ENCODE results near the gene POLR3GL. TPM values are rescaled to one million over a fixed set of nuclear protein-coding genes. Genes with fewer than 3 reads are reported as not detected.

The POLR3GL gene
- total and polyA plus RNA-seq, 10 of the 15 experiments (the other 5 are each of a cell fraction or from before 2014, with no cell fraction given) = 12.8 to 47.0 (median 26.6) TPM

DNA sequence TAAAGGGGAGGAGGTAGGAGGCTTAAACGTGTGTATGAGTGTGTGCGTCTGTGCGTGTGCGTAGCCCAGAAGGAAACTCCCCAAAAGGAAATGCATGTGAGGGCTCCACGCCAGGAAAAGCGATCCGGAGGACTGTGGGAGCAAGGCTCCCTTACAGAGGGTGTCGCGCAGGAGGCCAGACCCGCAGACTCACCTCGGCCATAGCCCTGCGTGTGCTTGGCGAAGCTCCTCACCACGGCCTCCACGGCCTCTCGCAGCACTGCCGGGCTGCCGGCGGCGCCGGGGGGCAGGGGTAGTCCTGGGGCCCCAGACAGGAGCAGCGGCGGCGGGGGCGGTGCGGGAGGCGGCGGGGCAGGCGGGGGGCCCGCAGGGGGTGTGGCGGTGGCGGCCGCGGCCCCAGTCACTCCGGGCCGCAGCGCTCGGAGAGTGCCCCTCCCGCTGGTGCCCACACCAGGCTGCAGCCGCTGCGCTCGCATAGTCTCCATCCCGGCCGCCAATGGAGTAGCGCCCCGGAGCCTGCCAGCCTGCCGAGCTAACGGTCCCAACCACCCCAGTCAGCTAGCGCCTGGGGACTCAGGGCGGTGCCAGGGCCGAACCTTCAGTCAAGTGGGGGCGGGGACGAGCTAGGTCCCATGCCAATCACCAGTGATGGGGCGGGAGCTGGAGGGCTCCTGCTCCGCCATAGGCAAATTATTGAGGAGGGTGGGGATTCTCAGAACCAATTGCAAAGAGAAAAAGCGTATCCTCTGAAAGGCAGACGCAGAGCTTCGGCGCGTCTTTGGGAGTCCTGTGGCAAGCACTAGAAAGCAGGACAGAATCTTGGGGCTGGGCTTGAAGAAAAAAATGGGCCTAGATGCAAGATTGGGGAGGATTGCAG is 6.8 kb upstream of the POLR3GL start, which contains the start of gene LIX1L (continued):
- TF ChIP-seq, protein P1, sequence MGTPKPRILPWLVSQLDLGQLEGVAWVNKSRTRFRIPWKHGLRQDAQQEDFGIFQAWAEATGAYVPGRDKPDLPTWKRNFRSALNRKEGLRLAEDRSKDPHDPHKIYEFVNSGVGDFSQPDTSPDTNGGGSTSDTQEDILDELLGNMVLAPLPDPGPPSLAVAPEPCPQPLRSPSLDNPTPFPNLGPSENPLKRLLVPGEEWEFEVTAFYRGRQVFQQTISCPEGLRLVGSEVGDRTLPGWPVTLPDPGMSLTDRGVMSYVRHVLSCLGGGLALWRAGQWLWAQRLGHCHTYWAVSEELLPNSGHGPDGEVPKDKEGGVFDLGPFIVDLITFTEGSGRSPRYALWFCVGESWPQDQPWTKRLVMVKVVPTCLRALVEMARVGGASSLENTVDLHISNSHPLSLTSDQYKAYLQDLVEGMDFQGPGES (IDR thresholded peaks at IDR 0.05) = no peak; the same call in 1 of the 2 replicates
- peak; percentile 86 for TF ChIP-seq POLR2A (IDR thresholded peaks at IDR 0.05; ENCODE audit: low read depth, low read length)
- TF ChIP-seq MLLT1 (IDR thresholded peaks at IDR 0.05) = no peak
- TF ChIP-seq NRF1 (conservative IDR thresholded peaks at IDR 0.05; ENCODE audit: low read depth, low read length) = 0 out of 2 replicates have a peak, but pooled peaks have one; percentile 6
- TF ChIP-seq, protein P2, sequence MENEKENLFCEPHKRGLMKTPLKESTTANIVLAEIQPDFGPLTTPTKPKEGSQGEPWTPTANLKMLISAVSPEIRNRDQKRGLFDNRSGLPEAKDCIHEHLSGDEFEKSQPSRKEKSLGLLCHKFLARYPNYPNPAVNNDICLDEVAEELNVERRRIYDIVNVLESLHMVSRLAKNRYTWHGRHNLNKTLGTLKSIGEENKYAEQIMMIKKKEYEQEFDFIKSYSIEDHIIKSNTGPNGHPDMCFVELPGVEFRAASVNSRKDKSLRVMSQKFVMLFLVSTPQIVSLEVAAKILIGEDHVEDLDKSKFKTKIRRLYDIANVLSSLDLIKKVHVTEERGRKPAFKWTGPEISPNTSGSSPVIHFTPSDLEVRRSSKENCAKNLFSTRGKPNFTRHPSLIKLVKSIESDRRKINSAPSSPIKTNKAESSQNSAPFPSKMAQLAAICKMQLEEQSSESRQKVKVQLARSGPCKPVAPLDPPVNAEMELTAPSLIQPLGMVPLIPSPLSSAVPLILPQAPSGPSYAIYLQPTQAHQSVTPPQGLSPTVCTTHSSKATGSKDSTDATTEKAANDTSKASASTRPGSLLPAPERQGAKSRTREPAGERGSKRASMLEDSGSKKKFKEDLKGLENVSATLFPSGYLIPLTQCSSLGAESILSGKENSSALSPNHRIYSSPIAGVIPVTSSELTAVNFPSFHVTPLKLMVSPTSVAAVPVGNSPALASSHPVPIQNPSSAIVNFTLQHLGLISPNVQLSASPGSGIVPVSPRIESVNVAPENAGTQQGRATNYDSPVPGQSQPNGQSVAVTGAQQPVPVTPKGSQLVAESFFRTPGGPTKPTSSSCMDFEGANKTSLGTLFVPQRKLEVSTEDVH (IDR thresholded peaks at IDR 0.05; ENCODE audit: low read depth, partially characterized antibody) = no peak
- peak; percentile 9 for TF ChIP-seq FOS (IDR thresholded peaks at IDR 0.05; ENCODE audit: borderline replicate concordance, extremely low read depth, insufficient read length)
- no peak for TF ChIP-seq ZNF384 (IDR thresholded peaks at IDR 0.05; ENCODE audit: borderline replicate concordance, low read depth, low read length)
- TF ChIP-seq, protein P3, sequence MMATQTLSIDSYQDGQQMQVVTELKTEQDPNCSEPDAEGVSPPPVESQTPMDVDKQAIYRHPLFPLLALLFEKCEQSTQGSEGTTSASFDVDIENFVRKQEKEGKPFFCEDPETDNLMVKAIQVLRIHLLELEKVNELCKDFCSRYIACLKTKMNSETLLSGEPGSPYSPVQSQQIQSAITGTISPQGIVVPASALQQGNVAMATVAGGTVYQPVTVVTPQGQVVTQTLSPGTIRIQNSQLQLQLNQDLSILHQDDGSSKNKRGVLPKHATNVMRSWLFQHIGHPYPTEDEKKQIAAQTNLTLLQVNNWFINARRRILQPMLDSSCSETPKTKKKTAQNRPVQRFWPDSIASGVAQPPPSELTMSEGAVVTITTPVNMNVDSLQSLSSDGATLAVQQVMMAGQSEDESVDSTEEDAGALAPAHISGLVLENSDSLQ (IDR thresholded peaks at IDR 0.05) = peak; percentile 99
- peak; percentile 86 for TF ChIP-seq CHD2 (IDR thresholded peaks at IDR 0.05; ENCODE audit: borderline replicate concordance, low read depth, low read length)
- TF ChIP-seq NR2C2 (IDR thresholded peaks at IDR 0.05; ENCODE audit: borderline replicate concordance, control insufficient read depth, insufficient read length, low read depth) = no peak
- TF ChIP-seq IKZF2 (IDR thresholded peaks at IDR 0.05) = peak; percentile 36 to 42; a peak in 3 of 4 replicates
- no peak for TF ChIP-seq STAT3 (IDR thresholded peaks at IDR 0.05; ENCODE audit: low read depth, low read length)
- TF ChIP-seq ZBED1 (IDR thresholded peaks at IDR 0.05; ENCODE audit: borderline replicate concordance) = no peak
- TF ChIP-seq RUNX3 (IDR thresholded peaks at IDR 0.05; ENCODE audit: low read length) = no peak
- TF ChIP-seq, protein P4, sequence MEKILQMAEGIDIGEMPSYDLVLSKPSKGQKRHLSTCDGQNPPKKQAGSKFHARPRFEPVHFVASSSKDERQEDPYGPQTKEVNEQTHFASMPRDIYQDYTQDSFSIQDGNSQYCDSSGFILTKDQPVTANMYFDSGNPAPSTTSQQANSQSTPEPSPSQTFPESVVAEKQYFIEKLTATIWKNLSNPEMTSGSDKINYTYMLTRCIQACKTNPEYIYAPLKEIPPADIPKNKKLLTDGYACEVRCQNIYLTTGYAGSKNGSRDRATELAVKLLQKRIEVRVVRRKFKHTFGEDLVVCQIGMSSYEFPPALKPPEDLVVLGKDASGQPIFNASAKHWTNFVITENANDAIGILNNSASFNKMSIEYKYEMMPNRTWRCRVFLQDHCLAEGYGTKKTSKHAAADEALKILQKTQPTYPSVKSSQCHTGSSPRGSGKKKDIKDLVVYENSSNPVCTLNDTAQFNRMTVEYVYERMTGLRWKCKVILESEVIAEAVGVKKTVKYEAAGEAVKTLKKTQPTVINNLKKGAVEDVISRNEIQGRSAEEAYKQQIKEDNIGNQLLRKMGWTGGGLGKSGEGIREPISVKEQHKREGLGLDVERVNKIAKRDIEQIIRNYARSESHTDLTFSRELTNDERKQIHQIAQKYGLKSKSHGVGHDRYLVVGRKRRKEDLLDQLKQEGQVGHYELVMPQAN (conservative IDR thresholded peaks at IDR 0.05) = 0 out of 2 replicates have a peak, but pooled peaks have one; percentile 49
- no peak for TF ChIP-seq BRCA1 (IDR thresholded peaks at IDR 0.05; ENCODE audit: low read depth, low read length)
- peak; percentile 98 for TF ChIP-seq DPF2 (IDR thresholded peaks at IDR 0.05)
- TF ChIP-seq NR2C1 (IDR thresholded peaks at IDR 0.05) = no peak
- TF ChIP-seq SMAD5 (IDR thresholded peaks at IDR 0.05; ENCODE audit: low read depth) = peak; percentile 52; the same call in 1 of the 2 replicates
- TF ChIP-seq CREB1 (IDR thresholded peaks at IDR 0.05; ENCODE audit: low read depth) = peak; percentile 52; the same call in 1 of the 2 replicates
- peak; percentile 73 for TF ChIP-seq IKZF1 (conservative IDR thresholded peaks at IDR 0.05)

Data from GM12878 (cell line).